Fibroblast of lung (primary cell): ENCODE measurements around the gene OTUB2. TPM values are rescaled to one million over a fixed set of nuclear protein-coding genes. Genes with fewer than 3 reads are reported as not detected.

Source experiments
- DNase-seq, 2 donors: peaks; one replicate each; pipeline versions ENCODE4 v3.0.0 to v3.0.0-alpha.2; 2010; ENCODE audit warnings: low read depth in 2 of 2
- H2AFZ ChIP-seq: 2 replicates; pipeline ENCODE4 v1.5.1; 2012; ENCODE audit warnings: low read length, control low read depth, inconsistent platforms
- H3K27ac ChIP-seq: 2 replicates; pipeline ENCODE4 v1.5.1; 2011; ENCODE audit warnings: low read length, control low read depth; ENCODE audit not compliant: insufficient read depth
- H3K27me3 ChIP-seq: 2 replicates; pipeline ENCODE4 v1.5.1; 2011; ENCODE audit warnings: mild to moderate bottlenecking, low read length; ENCODE audit not compliant: control insufficient read depth, insufficient read depth
- H3K36me3 ChIP-seq: 2 replicates; pipeline ENCODE4 v1.5.1; 2011; ENCODE audit warnings: low read length; ENCODE audit not compliant: control insufficient read depth, insufficient read depth
- H3K4me1 ChIP-seq: 2 replicates; pipeline ENCODE4 v1.5.1; 2011; ENCODE audit warnings: low read length; ENCODE audit not compliant: control insufficient read depth, insufficient read depth; ENCODE audit errors: extremely low read depth
- H3K4me2 ChIP-seq: 2 replicates; pipeline ENCODE4 v1.5.1; 2011; ENCODE audit warnings: low read length, control low read depth; ENCODE audit not compliant: insufficient read depth; ENCODE audit errors: extremely low read depth
- H3K4me3 ChIP-seq, 4 experiments: fragments of 200-600 bp in 1 of 4; sonication (generic) in 1 of 4; replicated peaks in 1 of 4; 2 replicates each; pipeline ENCODE4 v1.5.1; 2011 to 2016; ENCODE audit warnings: low read length in 4 of 4, low read depth in 3 of 4, mild to moderate bottlenecking in 3 of 4, control low read depth in 2 of 4, inconsistent platforms in 1 of 4, mixed read lengths in 1 of 4; ENCODE audit not compliant: insufficient read depth in 1 of 4; ENCODE audit errors: control extremely low read depth in 1 of 4
- H3K79me2 ChIP-seq: 2 replicates; pipeline ENCODE4 v1.5.1; 2012; ENCODE audit warnings: mild to moderate bottlenecking, low read length, inconsistent platforms; ENCODE audit not compliant: control insufficient read depth, insufficient read depth
- H3K9ac ChIP-seq: 2 replicates; pipeline ENCODE4 v1.5.1; 2011; ENCODE audit warnings: mild to moderate bottlenecking, low read length, control low read depth; ENCODE audit not compliant: insufficient read depth
- H3K9me3 ChIP-seq: 2 replicates; pipeline ENCODE4 v1.5.1; 2012; ENCODE audit warnings: low read depth, low read length; ENCODE audit not compliant: control insufficient read depth, insufficient read depth
- H4K20me1 ChIP-seq: 2 replicates; pipeline ENCODE4 v1.5.1; 2011; ENCODE audit warnings: low read length; ENCODE audit not compliant: control insufficient read depth, insufficient read depth; ENCODE audit errors: extremely low read depth
- CTCF ChIP-seq, 2 donors: IDR thresholded peaks in 1 of 2; conservative IDR thresholded peaks in 1 of 2; 1 replicate in 1 of 2; 2 replicates in 1 of 2; pipeline ENCODE4 v1.5.1; 2011 to 2012; ENCODE audit warnings: low read length in 2 of 2, control low read depth in 1 of 2, inconsistent platforms in 1 of 2, low read depth in 1 of 2, mild to moderate bottlenecking in 1 of 2
- EZH2 ChIP-seq: IDR thresholded peaks from 2 replicates; pipeline ENCODE4 v1.5.1; 2012; ENCODE audit warnings: low read length, control low read depth, mild to moderate bottlenecking; ENCODE audit errors: missing control alignments
- polyA plus RNA-seq, 2 donors: library from polyadenylated mRNA; depleted of rRNA in 1 of 2; stranded (reverse) in 1 of 2; unstranded in 1 of 2; fragments of >200 nt; gene quantifications; 2 replicates each; pipeline ENCODE4 v1.2.1, GENCODE V29; 2011 to 2012; ENCODE audit warnings: missing spikeins in 1 of 2
- total RNA-seq: library from RNA; depleted of rRNA; stranded (reverse); fragments of >200 nt; gene quantifications from 2 replicates; pipeline ENCODE4 v1.2.1, GENCODE V29; 2014

Gene OTUB2
- total and polyA plus RNA-seq, 2 donors (not counting 1 experiment from before 2014, with no cell fraction given) = 1.3 to 2.3 TPM

GRCh38 chr14:93981316-93982229 lies 44.6 kb upstream of the OTUB2 start:
- H3K4me1 ChIP-seq = peaks cover 4% of the 10 kb centered on the region
- DNase-seq = no peak

GRCh38 chr14:93982230-93983007 lies 43.7 kb upstream of the OTUB2 start:
- Histone ChIP-seq H3K9me3 (no peaks in the 10 kb centered on the region), H3K9ac (no peak overlapping the region), H3K79me2 (no peaks in the 10 kb centered on the region), H3K27ac (no peak overlapping the region), H3K4me2 (no peak overlapping the region), H3K27me3 (no peaks in the 10 kb centered on the region), H4K20me1 (no peaks in the 10 kb centered on the region), H2AFZ (no peak overlapping the region), H3K4me1 (peaks cover 4% of the 10 kb centered on the region), H3K4me3 (no peak overlapping the region), H3K36me3 (no peaks in the 10 kb centered on the region)
- TF ChIP-seq EZH2 = no peak
- no peak for TF ChIP-seq CTCF (conservative IDR thresholded peaks at IDR 0.05 in 1 of 2, IDR thresholded peaks at IDR 0.05 in 1 of 2; ENCODE audit: low read depth in 1 of 2, low read length in 2 of 2)
- DNase-seq = no peak

More at GRCh38 chr14:93981316-93982229, 44.6 kb upstream of the OTUB2 start:
- H2AFZ ChIP-seq = no peak overlapping the region
- H3K9me3 ChIP-seq = no peaks in the 10 kb centered on the region
- no peaks in the 10 kb centered on the region for H4K20me1 ChIP-seq
- no peak overlapping the region for H3K4me3 ChIP-seq
- TF ChIP-seq CTCF (conservative IDR thresholded peaks at IDR 0.05 in 1 of 2, IDR thresholded peaks at IDR 0.05 in 1 of 2; ENCODE audit: low read depth in 1 of 2, low read length in 2 of 2) = no peak
- TF ChIP-seq EZH2 = no peak
- no peaks in the 10 kb centered on the region for H3K27me3 ChIP-seq
- H3K4me2 ChIP-seq = no peak overlapping the region
- H3K9ac ChIP-seq = no peak overlapping the region
- H3K79me2 ChIP-seq = no peaks in the 10 kb centered on the region
- H3K36me3 ChIP-seq = no peaks in the 10 kb centered on the region
- H3K27ac ChIP-seq = no peak overlapping the region

GRCh38 chr14:93984070-93984469 lies 42.1 kb upstream of the OTUB2 start:
- no peak overlapping the region for H3K4me3 ChIP-seq
- no peak for TF ChIP-seq CTCF (conservative IDR thresholded peaks at IDR 0.05 in 1 of 2, IDR thresholded peaks at IDR 0.05 in 1 of 2; ENCODE audit: low read depth in 1 of 2, low read length in 2 of 2)
- no peak for TF ChIP-seq EZH2
- H3K79me2 ChIP-seq = no peaks in the 10 kb centered on the region
- DNase-seq = peak in 1 of 2 donors; percentile 69
- H3K27ac ChIP-seq = no peak overlapping the region
- no peaks in the 10 kb centered on the region for H3K9me3 ChIP-seq
- no peaks in the 10 kb centered on the region for H4K20me1 ChIP-seq
- H3K9ac ChIP-seq = no peak overlapping the region
- no peaks in the 10 kb centered on the region for H3K27me3 ChIP-seq
- H3K36me3 ChIP-seq = no peaks in the 10 kb centered on the region
- peaks cover 4% of the 10 kb centered on the region for H3K4me1 ChIP-seq
- H3K4me2 ChIP-seq = no peak overlapping the region
- H2AFZ ChIP-seq = no peak overlapping the region
